Peyer's patch (tissue), 4 donors: ENCODE data around the gene CD200R1L. TPM values are rescaled to one million over a fixed set of nuclear protein-coding genes. Genes with fewer than 3 reads are reported as not detected.

Experiments
- DNase-seq, 3 donors: peaks; one replicate each; pipeline ENCODE4 v3.0.0-alpha.2; 2017 to 2019
- H3K27ac ChIP-seq, 4 donors: fragments of 200-600 bp; sonication (generic); one replicate each; pipeline ENCODE4 v1.5.1; 2016 to 2019
- H3K27me3 ChIP-seq, 2 donors: fragments of 200-600 bp; sonication (generic); one replicate each; pipeline ENCODE4 v1.5.1; 2019
- H3K36me3 ChIP-seq, 3 donors: fragments of 200-600 bp; sonication (generic); one replicate each; pipeline ENCODE4 v1.5.1; 2016 to 2019
- H3K4me1 ChIP-seq, 4 donors: fragments of 200-600 bp; sonication (generic); one replicate each; pipeline ENCODE4 v1.5.1; 2016 to 2019
- H3K4me3 ChIP-seq, 4 donors: fragments of 200-600 bp; sonication (generic); 1 replicate in 3 of 4; 2 replicates in 1 of 4; pipeline ENCODE4 v1.5.1; 2016 to 2019; ENCODE audit warnings: mild to moderate bottlenecking in 1 of 4
- H3K9me3 ChIP-seq, 4 donors: fragments of 200-600 bp; sonication (generic); one replicate each; pipeline ENCODE4 v1.5.1; 2016 to 2019; ENCODE audit warnings: mild to moderate bottlenecking in 1 of 4
- POLR2A ChIP-seq, 2 donors: fragments of 450-650 bp; IDR thresholded peaks; one replicate each; pipeline ENCODE4 v1.5.1; 2017; ENCODE audit warnings: antibody characterized with exemption in 2 of 2, mild to moderate bottlenecking in 2 of 2, moderate library complexity in 2 of 2
- total RNA-seq, 4 donors: library from RNA; depleted of rRNA; stranded (reverse); fragments of >200 nt; gene quantifications; one replicate each; pipeline ENCODE4 v1.1.0, GENCODE V29; 2016
- TF ChIP-seq, protein P1 (sequence below), 6 experiments: fragments of 450-650 bp in 4 of 6; fragments of 200-600 bp in 2 of 6; sonication (generic) in 1 of 6; IDR thresholded peaks; one replicate each; pipeline ENCODE4 v1.5.1; 2017 to 2019; ENCODE audit warnings: antibody characterized with exemption in 6 of 6, mild to moderate bottlenecking in 3 of 6, moderate library complexity in 1 of 6

Gene CD200R1L
- total RNA-seq, 4 donors from 2014 or later = not detected

DNA sequence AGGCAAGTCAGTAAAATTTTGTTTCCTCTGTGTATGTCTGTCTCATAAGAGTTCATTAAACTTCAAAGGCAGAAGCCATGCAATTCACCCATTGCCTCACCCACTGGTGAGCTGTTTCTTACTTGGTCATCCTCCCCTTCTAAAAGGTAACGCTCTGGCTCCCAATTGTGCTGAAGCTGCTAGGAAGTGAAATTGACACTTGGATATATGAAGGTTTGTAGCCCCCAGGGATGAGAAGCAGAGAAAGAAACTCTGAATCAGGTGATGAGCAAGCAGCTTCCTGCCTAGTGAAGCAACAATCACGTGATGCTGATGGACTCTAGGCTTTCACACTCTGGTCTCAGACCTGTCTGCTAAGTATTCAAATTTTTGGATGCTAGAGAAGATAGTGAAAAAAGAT, 70.7 kb downstream of the CD200R1L start:
- TF ChIP-seq, protein P1, sequence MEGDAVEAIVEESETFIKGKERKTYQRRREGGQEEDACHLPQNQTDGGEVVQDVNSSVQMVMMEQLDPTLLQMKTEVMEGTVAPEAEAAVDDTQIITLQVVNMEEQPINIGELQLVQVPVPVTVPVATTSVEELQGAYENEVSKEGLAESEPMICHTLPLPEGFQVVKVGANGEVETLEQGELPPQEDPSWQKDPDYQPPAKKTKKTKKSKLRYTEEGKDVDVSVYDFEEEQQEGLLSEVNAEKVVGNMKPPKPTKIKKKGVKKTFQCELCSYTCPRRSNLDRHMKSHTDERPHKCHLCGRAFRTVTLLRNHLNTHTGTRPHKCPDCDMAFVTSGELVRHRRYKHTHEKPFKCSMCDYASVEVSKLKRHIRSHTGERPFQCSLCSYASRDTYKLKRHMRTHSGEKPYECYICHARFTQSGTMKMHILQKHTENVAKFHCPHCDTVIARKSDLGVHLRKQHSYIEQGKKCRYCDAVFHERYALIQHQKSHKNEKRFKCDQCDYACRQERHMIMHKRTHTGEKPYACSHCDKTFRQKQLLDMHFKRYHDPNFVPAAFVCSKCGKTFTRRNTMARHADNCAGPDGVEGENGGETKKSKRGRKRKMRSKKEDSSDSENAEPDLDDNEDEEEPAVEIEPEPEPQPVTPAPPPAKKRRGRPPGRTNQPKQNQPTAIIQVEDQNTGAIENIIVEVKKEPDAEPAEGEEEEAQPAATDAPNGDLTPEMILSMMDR (IDR thresholded peaks at IDR 0.05) = no peak
- no peak for TF ChIP-seq POLR2A (IDR thresholded peaks at IDR 0.05)

DNA sequence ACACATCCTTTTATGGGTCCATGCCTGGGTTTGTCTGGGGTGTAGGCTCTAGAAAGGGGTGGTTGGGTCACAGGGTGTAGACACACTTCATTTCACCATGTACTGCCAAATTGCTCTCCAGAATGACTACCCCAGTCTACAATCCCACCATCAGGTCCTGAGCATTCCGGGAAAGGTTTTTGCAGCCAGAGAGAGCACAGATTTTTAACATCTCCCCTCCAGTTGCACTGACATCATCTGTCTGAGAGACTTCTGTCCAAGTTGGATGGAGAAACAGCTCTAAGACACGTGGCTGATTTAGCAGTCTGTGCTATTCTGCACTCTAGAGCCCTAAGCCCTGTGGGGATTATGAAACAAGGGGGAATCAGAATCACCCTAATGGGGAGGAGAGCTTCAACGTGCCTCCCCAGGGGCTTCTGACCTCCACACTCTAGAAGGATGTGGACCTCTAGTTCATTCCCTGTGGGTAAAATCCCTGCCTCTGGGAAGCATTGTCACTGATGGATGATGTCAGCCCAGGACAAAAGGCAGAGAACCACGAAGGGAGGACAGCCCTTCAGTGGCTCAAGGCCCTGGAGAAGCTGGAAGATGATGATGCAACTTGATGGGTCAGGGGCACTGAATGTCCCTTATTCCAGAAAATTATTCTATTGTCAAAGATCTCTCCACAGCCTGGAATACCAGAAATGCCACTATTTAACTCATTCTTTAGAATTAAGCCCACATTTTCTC, 71.5 kb downstream of the CD200R1L start:
- H3K4me1 ChIP-seq = peaks cover 0 to 10% (median 0%) of the 10 kb centered on the region in 4 donors

More for the DNA sequence above, 70.7 kb downstream of the CD200R1L start:
- Histone ChIP-seq H3K9me3 (no peaks in the 10 kb centered on the region), H3K36me3 (no peaks in the 10 kb centered on the region), H3K27ac (no peak overlapping the region), H3K4me3 (no peak overlapping the region), H3K27me3 (no peaks in the 10 kb centered on the region), H3K4me1 (peaks cover 0 to 10% (median 0%) of the 10 kb centered on the region in 4 donors)
- no peak for DNase-seq

DNA sequence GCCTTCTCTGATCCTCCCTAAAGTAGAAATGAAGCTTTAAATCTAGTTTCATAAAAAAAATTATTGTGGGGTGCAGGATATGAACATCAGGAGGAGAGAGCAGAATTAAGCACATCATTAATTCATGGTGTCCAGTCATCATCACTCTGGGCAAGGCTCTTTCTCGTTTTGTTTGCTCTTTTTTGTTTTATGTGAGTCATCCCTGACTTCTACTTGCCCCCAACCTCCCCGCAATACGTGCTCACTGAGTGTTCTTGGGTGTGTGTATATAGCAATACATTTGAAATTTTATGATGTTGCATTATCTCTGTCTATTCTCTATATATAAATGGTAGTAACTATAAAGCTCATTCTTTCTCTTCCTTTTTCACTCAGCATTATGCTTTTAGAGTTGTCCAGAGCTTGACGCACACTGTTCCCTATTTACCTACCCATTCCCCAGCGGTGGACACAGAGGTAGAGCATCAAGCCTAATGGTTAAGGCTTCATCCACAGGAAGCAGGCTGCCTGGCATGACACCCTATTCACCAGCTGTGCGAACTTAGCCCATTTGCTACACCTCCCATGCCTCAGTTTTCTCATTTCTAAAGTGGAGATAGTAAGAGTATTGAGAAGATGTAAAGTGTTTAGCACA, 72.3 kb downstream of the CD200R1L start:
- no peak for TF ChIP-seq POLR2A (IDR thresholded peaks at IDR 0.05)
- TF ChIP-seq, protein P1 (IDR thresholded peaks at IDR 0.05) = no peak
- Histone ChIP-seq H3K4me3 (no peak overlapping the region), H3K4me1 (peaks cover 0 to 10% (median 0%) of the 10 kb centered on the region in 4 donors), H3K9me3 (no peaks in the 10 kb centered on the region), H3K27me3 (no peaks in the 10 kb centered on the region), H3K27ac (peak overlapping the region in 2 of 4 donors; percentile 5 to 36), H3K36me3 (no peaks in the 10 kb centered on the region)
- no peak for DNase-seq

More for the DNA sequence above, 71.5 kb downstream of the CD200R1L start:
- H3K27me3 ChIP-seq = no peaks in the 10 kb centered on the region
- H3K9me3 ChIP-seq = no peaks in the 10 kb centered on the region
- H3K36me3 ChIP-seq = no peaks in the 10 kb centered on the region
- no peak overlapping the region for H3K4me3 ChIP-seq
- no peak for DNase-seq
- H3K27ac ChIP-seq = peak overlapping the region in 2 of 4 donors; percentile 5 to 36
- no peak for TF ChIP-seq POLR2A (IDR thresholded peaks at IDR 0.05)
- TF ChIP-seq, protein P1 (IDR thresholded peaks at IDR 0.05) = no peak

DNA sequence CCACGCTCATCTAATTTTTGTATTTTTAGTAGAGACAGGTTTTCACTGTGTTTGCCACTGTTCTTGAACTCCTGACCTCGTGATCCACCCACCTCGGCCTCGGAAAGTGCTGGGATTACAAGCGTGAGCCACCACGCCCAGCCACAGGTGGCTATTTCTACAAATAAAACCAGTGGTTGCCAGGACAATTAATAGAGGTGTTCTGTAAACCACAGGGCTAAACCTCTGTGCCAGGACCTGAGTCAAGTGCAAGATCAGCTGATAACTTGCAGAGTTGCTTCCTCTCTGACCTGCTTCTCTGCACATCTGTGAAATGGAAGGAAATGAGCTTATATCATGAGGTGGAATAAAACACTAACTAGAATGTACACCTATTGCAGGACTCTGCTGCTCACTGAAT, 72.8 kb downstream of the CD200R1L start:
- H3K27ac ChIP-seq = peak overlapping the region in 2 of 4 donors; percentile 1 to 36
- DNase-seq = peak in 2 of 3 donors; percentile 73 to 77

DNA sequence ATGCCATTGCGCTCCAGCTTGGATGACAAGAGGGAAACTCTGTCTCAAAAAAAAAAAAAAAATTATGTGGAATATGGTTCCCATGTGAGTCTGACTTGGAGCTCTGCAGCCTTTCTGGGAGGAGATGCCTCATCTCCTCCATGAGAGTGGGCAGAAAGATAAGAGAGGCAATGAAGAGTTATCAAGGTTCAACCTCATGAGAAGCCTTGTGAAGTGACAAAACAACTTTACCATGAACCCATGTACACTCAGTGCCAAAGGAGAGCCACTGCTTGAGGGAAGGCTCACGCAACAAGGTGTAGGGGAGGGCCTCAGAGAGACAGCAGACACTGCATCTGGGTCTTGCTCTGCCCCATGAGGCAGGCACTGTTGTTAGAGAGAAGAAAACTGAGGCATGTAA, 75.7 kb downstream of the CD200R1L start:
- Histone ChIP-seq H3K36me3 (no peaks in the 10 kb centered on the region), H3K4me1 (peaks cover 0 to 10% (median 0%) of the 10 kb centered on the region in 4 donors), H3K27me3 (no peaks in the 10 kb centered on the region), H3K9me3 (no peaks in the 10 kb centered on the region), H3K27ac (no peak overlapping the region), H3K4me3 (no peak overlapping the region)
- no peak for TF ChIP-seq POLR2A (IDR thresholded peaks at IDR 0.05)
- TF ChIP-seq, protein P1 (IDR thresholded peaks at IDR 0.05) = no peak
- no peak for DNase-seq

More for the DNA sequence above, 72.8 kb downstream of the CD200R1L start:
- H3K4me3 ChIP-seq = no peak overlapping the region
- no peaks in the 10 kb centered on the region for H3K27me3 ChIP-seq
- no peaks in the 10 kb centered on the region for H3K36me3 ChIP-seq
- TF ChIP-seq, protein P1 (IDR thresholded peaks at IDR 0.05) = no peak
- no peak for TF ChIP-seq POLR2A (IDR thresholded peaks at IDR 0.05)
- peaks cover 0 to 10% (median 0%) of the 10 kb centered on the region in 4 donors for H3K4me1 ChIP-seq
- H3K9me3 ChIP-seq = no peaks in the 10 kb centered on the region
